Measurements from ENCODE around the gene COL18A1. TPM values are rescaled to one million over a fixed set of nuclear protein-coding genes. Genes with fewer than 3 reads are reported as not detected.

Gene COL18A1
- total RNA-seq, 1 experiment from 2014 or later, result 3.3 TPM

DNA sequence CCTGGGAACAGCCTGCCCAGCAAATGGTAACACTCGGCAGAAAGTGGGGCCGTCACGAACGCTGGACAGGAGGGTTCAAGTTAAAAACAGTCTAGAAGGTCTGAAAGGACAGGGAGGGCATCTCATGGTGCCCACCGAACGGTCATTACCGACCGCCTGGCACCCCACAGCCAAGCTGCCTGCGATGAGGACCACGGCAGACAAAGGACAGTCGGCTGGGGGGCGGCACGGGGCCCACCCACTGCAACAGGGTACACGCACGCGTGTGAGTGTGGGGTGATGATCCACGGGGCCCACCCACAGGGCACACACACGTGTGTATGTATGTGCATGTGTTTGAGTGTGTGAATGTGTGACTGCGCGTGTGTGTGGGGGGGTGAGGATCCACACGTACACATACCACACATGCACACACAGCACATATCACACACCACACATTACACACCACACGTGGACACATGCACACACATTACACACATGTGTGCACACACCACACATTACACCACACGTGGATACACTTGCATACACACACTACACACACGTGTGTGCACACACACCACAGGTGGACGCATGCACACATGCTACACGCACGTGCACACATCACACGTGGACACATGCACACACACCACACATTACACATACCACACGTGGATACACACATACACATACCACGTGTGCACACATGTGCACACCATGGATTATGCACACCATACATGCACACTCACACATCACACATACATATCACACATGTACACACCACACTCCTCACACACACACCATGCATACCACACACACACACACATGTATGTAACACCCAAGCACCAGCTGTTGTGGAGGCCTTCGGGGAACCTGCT is 74.1 kb downstream of the COL18A1 start:
- intact Hi-C loops (cut with micrococcal nuclease; ENCODE audit: unreplicated experiment), result no loop called here

GRCh38 chr21:45479691-45480675 is 75.0 kb downstream of the COL18A1 start:
- ChIA-PET POLR2A (ENCODE audit: low non-redundant PET) (no interaction called here), CTCF (no interaction called here)
- peaks cover 3% of the 10 kb centered on the region for H3K4me1 ChIP-seq (ENCODE audit: insufficient read depth, low read length, poor library complexity, severe bottlenecking)
- no peak for DNase-seq (ENCODE audit: low spot score)
- no peaks in the 10 kb centered on the region for H3K27me3 ChIP-seq (replicated peaks; ENCODE audit: insufficient read depth, low read depth, low read length, poor library complexity)
- H3K4me3 ChIP-seq (ENCODE audit: low read depth, low read length, poor library complexity, severe bottlenecking), result no peak overlapping the region
- no peaks in the 10 kb centered on the region for H3K9me3 ChIP-seq (ENCODE audit: low read depth, low read length, poor library complexity, severe bottlenecking)
- no peak for TF ChIP-seq EZH2 (IDR thresholded peaks at IDR 0.05; ENCODE audit: borderline replicate concordance, low read depth, low read length, poor library complexity, severe bottlenecking)
- no peak for TF ChIP-seq CTCF (conservative IDR thresholded peaks at IDR 0.05; ENCODE audit: low read depth, low read length)
- intact Hi-C loops (cut with micrococcal nuclease; ENCODE audit: unreplicated experiment), result no loop called here
- no peak overlapping the region for H3K27ac ChIP-seq (ENCODE audit: low read depth, low read length, poor library complexity, severe bottlenecking)
- BruUV-seq (replicated peaks), result no TSS peak
- H3K36me3 ChIP-seq (ENCODE audit: insufficient read depth, low read length, poor library complexity, severe bottlenecking), result no peaks in the 10 kb centered on the region

More for the DNA sequence above, 74.1 kb downstream of the COL18A1 start:
- Histone ChIP-seq H3K4me3 (ENCODE audit: low read depth, low read length, poor library complexity, severe bottlenecking) (no peak overlapping the region), H3K4me1 (ENCODE audit: insufficient read depth, low read length, poor library complexity, severe bottlenecking) (peaks cover 3% of the 10 kb centered on the region), H3K27me3 (replicated peaks; ENCODE audit: insufficient read depth, low read depth, low read length, poor library complexity) (no peaks in the 10 kb centered on the region), H3K27ac (ENCODE audit: low read depth, low read length, poor library complexity, severe bottlenecking) (no peak overlapping the region), H3K9me3 (ENCODE audit: low read depth, low read length, poor library complexity, severe bottlenecking) (no peaks in the 10 kb centered on the region), H3K36me3 (ENCODE audit: insufficient read depth, low read length, poor library complexity, severe bottlenecking) (no peaks in the 10 kb centered on the region)
- POLR2A ChIA-PET (ENCODE audit: low non-redundant PET), result no interaction called here
- BruUV-seq (replicated peaks), result no TSS peak
- TF ChIP-seq CTCF (conservative IDR thresholded peaks at IDR 0.05; ENCODE audit: low read depth, low read length) (no peak), EZH2 (IDR thresholded peaks at IDR 0.05; ENCODE audit: borderline replicate concordance, low read depth, low read length, poor library complexity, severe bottlenecking) (no peak)
- no peak for DNase-seq (ENCODE audit: low spot score)
- CTCF ChIA-PET, result no interaction called here

GRCh38 chr21:45480701-45481500 is 75.9 kb downstream of the COL18A1 start:
- CTCF ChIA-PET, result no interaction called here
- no peaks in the 10 kb centered on the region for H3K36me3 ChIP-seq (ENCODE audit: insufficient read depth, low read length, poor library complexity, severe bottlenecking)
- POLR2A ChIA-PET (ENCODE audit: low non-redundant PET), result no interaction called here

More at GRCh38 chr21:45480701-45481500, 75.9 kb downstream of the COL18A1 start:
- no peaks in the 10 kb centered on the region for H3K9me3 ChIP-seq (ENCODE audit: low read depth, low read length, poor library complexity, severe bottlenecking)
- no TSS peak for BruUV-seq (replicated peaks)
- H3K27me3 ChIP-seq (replicated peaks; ENCODE audit: insufficient read depth, low read depth, low read length, poor library complexity), result no peaks in the 10 kb centered on the region
- peaks cover 3% of the 10 kb centered on the region for H3K4me1 ChIP-seq (ENCODE audit: insufficient read depth, low read length, poor library complexity, severe bottlenecking)
- intact Hi-C loops (cut with micrococcal nuclease; ENCODE audit: unreplicated experiment), result no loop called here
- DNase-seq (ENCODE audit: low spot score), result no peak
- TF ChIP-seq EZH2 (IDR thresholded peaks at IDR 0.05; ENCODE audit: borderline replicate concordance, low read depth, low read length, poor library complexity, severe bottlenecking) (no peak), CTCF (conservative IDR thresholded peaks at IDR 0.05; ENCODE audit: low read depth, low read length) (no peak)
- H3K4me3 ChIP-seq (ENCODE audit: low read depth, low read length, poor library complexity, severe bottlenecking), result no peak overlapping the region
- H3K27ac ChIP-seq (ENCODE audit: low read depth, low read length, poor library complexity, severe bottlenecking), result no peak overlapping the region
